ENCODE measurements around the gene ZBTB25. TPM values are rescaled to one million over a fixed set of nuclear protein-coding genes. Genes with fewer than 3 reads are reported as not detected.

ZBTB25 gene
- polyA plus RNA-seq, 4 donors: 0.81 to 11.4 (median 1.7) TPM

DNA sequence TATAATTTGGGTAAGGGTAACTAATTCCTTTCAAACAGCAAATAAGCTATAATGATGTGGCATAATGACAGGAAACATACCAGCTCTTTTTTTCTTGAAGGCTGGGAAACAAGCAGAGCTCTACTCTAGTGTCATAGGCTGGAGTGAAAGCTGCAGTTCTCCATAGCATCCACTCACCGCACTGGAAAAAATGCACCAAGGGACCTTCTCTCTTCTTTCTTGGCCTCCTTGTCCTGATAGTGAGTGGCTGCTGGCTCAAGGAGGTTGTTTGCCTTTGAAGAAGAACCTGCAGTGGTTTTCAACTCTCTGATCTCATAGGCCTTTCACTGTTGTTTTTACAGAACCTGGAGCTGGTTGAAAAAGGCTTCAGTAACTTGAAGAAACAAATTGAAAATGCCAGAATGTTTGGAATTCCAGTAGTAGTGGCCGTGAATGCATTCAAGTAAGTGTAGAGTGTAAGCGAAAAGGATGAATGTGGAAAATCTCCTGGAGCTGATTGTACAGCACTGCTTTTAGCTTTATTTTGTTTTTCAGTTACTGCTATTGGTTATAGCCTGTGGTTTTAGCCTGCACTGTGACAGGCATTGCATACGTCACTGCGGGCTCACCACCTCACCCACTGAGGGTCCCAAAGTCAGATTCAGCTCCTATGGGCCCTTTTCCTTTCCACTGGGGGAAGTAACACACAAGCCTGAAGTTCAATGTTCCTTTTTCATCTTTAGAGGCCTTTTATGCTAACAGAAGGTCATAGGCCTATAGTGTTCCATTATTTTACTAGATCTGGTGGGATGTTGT is 55.6 kb downstream of the ZBTB25 start:
- no peak for FAIRE-seq
- Histone ChIP-seq H3K27ac (ENCODE audit: low read depth in 1 of 3, low read length in 2 of 3) (peak overlapping the region in 1 of 3 donors; percentile 37), H3K9me3 (ENCODE audit: control insufficient read depth in 2 of 2, insufficient read depth in 1 of 2, low read depth in 1 of 2, low read length in 1 of 2) (no peaks in the 10 kb centered on the region), H3K27me3 (ENCODE audit: control insufficient read depth in 3 of 3, insufficient read depth in 3 of 3, low read length in 3 of 3) (no peaks in the 10 kb centered on the region), H3K4me1 (ENCODE audit: control insufficient read depth in 3 of 3, insufficient read depth in 2 of 3, low read depth in 1 of 3, low read length in 2 of 3) (no peaks in the 10 kb centered on the region), H3K4me3 (ENCODE audit: low read depth in 1 of 3, low read length in 3 of 3) (no peak overlapping the region), H3K36me3 (ENCODE audit: control insufficient read depth in 3 of 3, insufficient read depth in 2 of 3, low read depth in 1 of 3, low read length in 3 of 3) (peaks cover 0 to 41% (median 4%) of the 10 kb centered on the region in 3 donors)
- peak in 1 of 2 donors; percentile 12 for DNase-seq
- WGBS, 3 donors: 83 to 95% (median 84%) methylated on average over 5 of the region's 5 CpGs

DNA sequence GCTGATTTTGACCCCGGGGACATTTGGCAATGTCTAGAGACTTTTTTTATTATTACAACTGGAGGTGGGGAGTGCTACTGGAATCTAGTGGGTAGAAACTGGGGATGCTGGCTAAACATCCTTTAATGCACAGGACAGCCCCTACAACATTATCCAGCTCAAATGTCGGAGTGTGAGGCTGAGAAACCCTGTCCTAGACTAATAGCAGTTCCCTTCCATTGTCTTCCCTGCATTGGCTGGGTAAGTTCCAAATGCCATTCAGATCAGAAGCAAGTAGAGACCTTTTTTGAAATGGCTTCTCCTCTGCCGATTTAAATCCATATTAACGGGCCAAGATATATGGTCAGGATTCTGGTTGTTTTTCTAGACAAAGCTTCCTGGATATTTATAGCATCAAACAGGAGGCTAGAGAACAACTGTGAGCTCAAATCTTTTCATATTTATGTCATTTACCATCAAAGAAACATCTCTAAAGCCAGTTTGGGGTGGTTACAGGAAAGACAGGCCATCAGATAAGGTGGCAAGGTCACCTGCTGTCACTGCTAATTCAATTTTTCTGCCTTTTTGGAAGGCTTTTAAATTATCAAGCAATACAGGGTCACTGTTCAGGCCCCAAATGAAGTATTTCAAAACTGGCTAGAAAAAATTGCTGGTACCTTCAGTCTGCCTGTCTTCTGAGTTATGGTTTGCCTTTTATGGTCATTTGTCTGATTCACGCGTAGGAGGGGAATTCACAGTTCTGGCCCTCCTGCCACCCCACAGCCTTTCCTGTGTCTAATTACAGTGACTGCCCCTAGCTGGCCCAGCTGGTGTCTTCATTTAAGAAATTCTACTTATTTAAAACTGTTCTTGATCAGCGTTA is 58.4 kb downstream of the ZBTB25 start:
- DNase-seq: peak in 1 of 2 donors; percentile 18
- FAIRE-seq: no peak
- no peak overlapping the region for H3K4me3 ChIP-seq (ENCODE audit: low read depth in 1 of 3, low read length in 3 of 3)
- peaks cover 0 to 47% (median 6%) of the 10 kb centered on the region in 3 donors for H3K36me3 ChIP-seq (ENCODE audit: control insufficient read depth in 3 of 3, insufficient read depth in 2 of 3, low read depth in 1 of 3, low read length in 3 of 3)
- H3K27ac ChIP-seq (ENCODE audit: low read depth in 1 of 3, low read length in 2 of 3): peak overlapping the region in 2 of 3 donors; percentile 30 to 79
- no peaks in the 10 kb centered on the region for H3K27me3 ChIP-seq (ENCODE audit: control insufficient read depth in 3 of 3, insufficient read depth in 3 of 3, low read length in 3 of 3)
- WGBS, 3 donors: 70 to 84% (median 75%) methylated on average over 7 of the region's 7 CpGs
- H3K4me1 ChIP-seq (ENCODE audit: control insufficient read depth in 3 of 3, insufficient read depth in 2 of 3, low read depth in 1 of 3, low read length in 2 of 3): no peaks in the 10 kb centered on the region
- no peaks in the 10 kb centered on the region for H3K9me3 ChIP-seq (ENCODE audit: control insufficient read depth in 2 of 2, insufficient read depth in 1 of 2, low read depth in 1 of 2, low read length in 1 of 2)

DNA sequence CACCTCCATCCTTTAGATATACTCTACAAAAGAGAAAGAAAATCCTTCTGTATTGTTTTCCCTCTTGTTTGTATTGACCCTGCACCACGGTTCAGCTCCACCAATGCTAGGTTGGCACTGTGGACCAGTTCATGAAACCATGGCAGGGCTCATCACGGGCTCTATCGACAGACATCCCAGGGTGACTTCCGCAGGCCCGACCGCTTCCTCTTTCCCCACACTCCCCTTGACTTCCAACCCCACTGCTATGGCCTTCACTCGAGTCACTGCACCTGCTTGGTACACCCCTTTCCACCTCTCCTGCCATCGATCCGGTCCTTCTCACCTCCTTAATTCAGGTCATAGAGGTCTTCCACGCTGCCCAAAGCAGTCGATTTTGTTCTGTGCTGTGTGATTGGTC is 59.5 kb downstream of the ZBTB25 start:
- Histone ChIP-seq H3K36me3 (ENCODE audit: control insufficient read depth in 3 of 3, insufficient read depth in 2 of 3, low read depth in 1 of 3, low read length in 3 of 3) (peaks cover 0 to 45% (median 3%) of the 10 kb centered on the region in 3 donors), H3K27me3 (ENCODE audit: control insufficient read depth in 3 of 3, insufficient read depth in 3 of 3, low read length in 3 of 3) (no peaks in the 10 kb centered on the region), H3K4me3 (ENCODE audit: low read depth in 1 of 3, low read length in 3 of 3) (no peak overlapping the region), H3K9me3 (ENCODE audit: control insufficient read depth in 2 of 2, insufficient read depth in 1 of 2, low read depth in 1 of 2, low read length in 1 of 2) (no peaks in the 10 kb centered on the region), H3K27ac (ENCODE audit: low read depth in 1 of 3, low read length in 2 of 3) (no peak overlapping the region), H3K4me1 (ENCODE audit: control insufficient read depth in 3 of 3, insufficient read depth in 2 of 3, low read depth in 1 of 3, low read length in 2 of 3) (peaks cover 0 to 1% (median 0%) of the 10 kb centered on the region in 3 donors)
- WGBS, 3 donors: 87 to 97% (median 92%) methylated on average over 11 of the region's 11 CpGs
- FAIRE-seq: no peak
- DNase-seq: no peak

DNA sequence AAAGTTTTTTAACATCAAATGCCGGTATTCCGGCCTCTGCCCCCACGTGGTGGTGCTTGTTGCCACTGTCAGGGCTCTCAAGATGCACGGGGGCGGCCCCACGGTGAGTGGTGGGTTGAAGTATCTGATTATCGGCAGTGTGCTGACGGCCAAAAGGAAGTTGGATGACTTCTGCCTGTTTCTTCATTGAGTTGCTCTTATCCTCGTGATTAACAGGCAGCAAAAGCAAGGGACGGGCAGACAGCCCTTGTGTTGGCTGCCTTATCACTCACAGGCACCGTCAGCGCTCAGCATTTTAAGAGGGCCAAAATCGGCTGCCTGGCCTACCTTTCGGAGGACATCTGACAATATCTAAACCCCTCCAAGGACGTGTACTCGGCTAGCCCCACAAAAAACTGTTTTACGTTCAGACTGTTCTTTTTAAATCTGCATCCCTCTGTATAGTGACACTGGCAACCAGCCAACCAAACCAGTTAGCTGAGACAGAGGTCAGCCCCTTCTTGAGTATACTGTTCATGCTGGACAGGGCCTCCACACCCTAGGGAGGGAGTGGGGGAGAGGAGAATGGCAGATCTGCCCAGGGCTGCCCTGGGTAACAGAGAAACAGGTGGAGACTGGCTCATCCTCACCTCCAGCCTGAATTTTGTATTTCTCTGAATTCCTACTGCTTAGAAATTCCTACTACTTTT is 61.2 kb downstream of the ZBTB25 start:
- Histone ChIP-seq H3K4me3 (ENCODE audit: low read depth in 1 of 3, low read length in 3 of 3) (no peak overlapping the region), H3K27me3 (ENCODE audit: control insufficient read depth in 3 of 3, insufficient read depth in 3 of 3, low read length in 3 of 3) (no peaks in the 10 kb centered on the region), H3K27ac (ENCODE audit: low read depth in 1 of 3, low read length in 2 of 3) (no peak overlapping the region), H3K4me1 (ENCODE audit: control insufficient read depth in 3 of 3, insufficient read depth in 2 of 3, low read depth in 1 of 3, low read length in 2 of 3) (peaks cover 0 to 14% (median 0%) of the 10 kb centered on the region in 3 donors), H3K9me3 (ENCODE audit: control insufficient read depth in 2 of 2, insufficient read depth in 1 of 2, low read depth in 1 of 2, low read length in 1 of 2) (no peaks in the 10 kb centered on the region), H3K36me3 (ENCODE audit: control insufficient read depth in 3 of 3, insufficient read depth in 2 of 3, low read depth in 1 of 3, low read length in 3 of 3) (peaks cover 0 to 46% (median 3%) of the 10 kb centered on the region in 3 donors)
- no peak for FAIRE-seq
- WGBS, 3 donors: 88 to 92% (median 92%) methylated on average over 17 of the region's 17 CpGs
- DNase-seq: no peak

DNA sequence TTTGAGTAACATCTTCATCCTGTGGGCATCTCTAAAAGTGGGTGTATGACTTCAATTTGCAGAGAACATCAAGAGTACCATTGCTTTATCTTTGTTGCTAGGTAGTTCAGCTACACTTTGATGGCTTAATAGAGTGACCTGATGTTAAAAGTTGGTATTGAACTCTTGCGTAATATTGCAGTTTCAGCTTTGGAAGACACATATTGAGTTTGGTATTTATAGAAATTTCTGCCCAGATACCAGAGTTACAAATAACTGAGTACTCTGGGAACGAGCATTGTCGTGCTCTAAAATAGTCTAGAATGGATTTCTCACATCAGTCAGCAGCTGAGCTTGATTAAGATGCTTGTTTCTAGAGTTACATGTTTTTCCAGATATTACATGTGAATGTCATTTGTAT is 63.1 kb downstream of the ZBTB25 start:
- peaks cover 0 to 38% (median 6%) of the 10 kb centered on the region in 3 donors for H3K36me3 ChIP-seq (ENCODE audit: control insufficient read depth in 3 of 3, insufficient read depth in 2 of 3, low read depth in 1 of 3, low read length in 3 of 3)
- 95 to 98% (median 95%) methylated on average over 3 of the region's 3 CpGs for WGBS, 3 donors
- FAIRE-seq: no peak

DNA sequence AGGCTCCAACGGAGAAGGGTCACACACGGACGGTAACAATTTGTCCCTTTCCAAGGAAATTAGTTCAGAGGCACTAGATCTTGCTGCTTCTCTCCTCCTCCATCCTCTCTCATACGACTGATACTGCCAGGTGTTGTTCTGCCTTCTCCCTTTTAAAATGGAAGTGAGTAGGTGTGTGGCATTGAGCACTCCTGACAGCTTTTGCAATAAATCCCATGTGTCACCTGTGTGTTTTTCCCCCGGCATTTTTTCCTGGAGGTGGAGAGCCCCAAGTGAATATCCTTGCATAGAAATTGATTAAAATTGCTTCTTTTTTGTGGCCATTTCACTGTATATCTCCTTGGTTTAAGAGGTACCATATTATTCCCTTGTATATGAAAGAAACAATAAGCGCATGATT is 64.5 kb downstream of the ZBTB25 start:
- H3K27ac ChIP-seq (ENCODE audit: low read depth in 1 of 3, low read length in 2 of 3): peak overlapping the region in 1 of 3 donors; percentile 53

More for the DNA sequence above, 63.1 kb downstream of the ZBTB25 start:
- no peak overlapping the region for H3K27ac ChIP-seq (ENCODE audit: low read depth in 1 of 3, low read length in 2 of 3)
- no peak overlapping the region for H3K4me3 ChIP-seq (ENCODE audit: low read depth in 1 of 3, low read length in 3 of 3)
- DNase-seq: no peak
- no peaks in the 10 kb centered on the region for H3K27me3 ChIP-seq (ENCODE audit: control insufficient read depth in 3 of 3, insufficient read depth in 3 of 3, low read length in 3 of 3)
- H3K4me1 ChIP-seq (ENCODE audit: control insufficient read depth in 3 of 3, insufficient read depth in 2 of 3, low read depth in 1 of 3, low read length in 2 of 3): peaks cover 0 to 14% (median 0%) of the 10 kb centered on the region in 3 donors
- no peaks in the 10 kb centered on the region for H3K9me3 ChIP-seq (ENCODE audit: control insufficient read depth in 2 of 2, insufficient read depth in 1 of 2, low read depth in 1 of 2, low read length in 1 of 2)

DNA sequence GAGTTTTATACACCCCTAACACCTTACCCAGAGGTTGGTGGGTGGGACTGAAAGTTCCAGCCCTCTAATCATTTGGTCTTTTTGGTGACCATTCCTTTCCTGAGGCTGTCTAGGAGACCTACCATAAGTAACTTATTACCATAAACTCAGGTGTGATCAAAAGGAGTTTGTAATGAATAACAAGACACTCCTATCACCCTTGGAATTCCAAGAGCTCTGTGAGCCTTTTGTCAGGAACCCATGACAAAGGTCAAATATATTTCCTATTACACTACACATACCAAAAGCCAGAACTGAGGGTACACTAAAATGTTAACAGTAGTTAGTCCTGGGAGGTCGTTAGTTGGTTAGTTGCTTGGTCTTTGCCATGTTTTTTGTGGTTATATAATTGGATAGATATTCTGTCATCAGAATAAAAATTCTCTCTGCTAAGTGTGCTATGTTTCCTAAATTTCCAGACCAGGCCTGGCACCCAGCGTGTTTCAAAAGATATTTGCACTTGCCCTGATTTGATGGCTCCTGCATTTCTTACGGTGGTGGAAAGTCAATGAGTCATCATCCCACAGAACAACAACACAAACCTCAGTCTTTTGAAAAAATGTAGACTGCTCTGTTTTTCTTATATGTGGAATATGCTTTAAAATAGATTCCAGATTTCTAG is 65.3 kb downstream of the ZBTB25 start:
- peaks cover 0 to 28% (median 6%) of the 10 kb centered on the region in 3 donors for H3K36me3 ChIP-seq (ENCODE audit: control insufficient read depth in 3 of 3, insufficient read depth in 2 of 3, low read depth in 1 of 3, low read length in 3 of 3)
- H3K27me3 ChIP-seq (ENCODE audit: control insufficient read depth in 3 of 3, insufficient read depth in 3 of 3, low read length in 3 of 3): no peaks in the 10 kb centered on the region
- DNase-seq (peak; percentile 62 to 70), FAIRE-seq (no peak)
- 33 to 53% (median 36%) methylated on average over 3 of the region's 3 CpGs for WGBS, 3 donors
- H3K4me1 ChIP-seq (ENCODE audit: control insufficient read depth in 3 of 3, insufficient read depth in 2 of 3, low read depth in 1 of 3, low read length in 2 of 3): peaks cover 0 to 14% (median 0%) of the 10 kb centered on the region in 3 donors
- H3K27ac ChIP-seq (ENCODE audit: low read depth in 1 of 3, low read length in 2 of 3): peak overlapping the region in 1 of 3 donors; percentile 53
- H3K9me3 ChIP-seq (ENCODE audit: control insufficient read depth in 2 of 2, insufficient read depth in 1 of 2, low read depth in 1 of 2, low read length in 1 of 2): no peaks in the 10 kb centered on the region
- H3K4me3 ChIP-seq (ENCODE audit: low read depth in 1 of 3, low read length in 3 of 3): no peak overlapping the region

More for the DNA sequence above, 64.5 kb downstream of the ZBTB25 start:
- DNase-seq (no peak), FAIRE-seq (no peak)
- 93 to 96% (median 96%) methylated on average over 6 of the region's 6 CpGs for WGBS, 3 donors
- peaks cover 0 to 31% (median 6%) of the 10 kb centered on the region in 3 donors for H3K36me3 ChIP-seq (ENCODE audit: control insufficient read depth in 3 of 3, insufficient read depth in 2 of 3, low read depth in 1 of 3, low read length in 3 of 3)
- no peak overlapping the region for H3K4me3 ChIP-seq (ENCODE audit: low read depth in 1 of 3, low read length in 3 of 3)
- no peaks in the 10 kb centered on the region for H3K9me3 ChIP-seq (ENCODE audit: control insufficient read depth in 2 of 2, insufficient read depth in 1 of 2, low read depth in 1 of 2, low read length in 1 of 2)
- no peaks in the 10 kb centered on the region for H3K27me3 ChIP-seq (ENCODE audit: control insufficient read depth in 3 of 3, insufficient read depth in 3 of 3, low read length in 3 of 3)
- H3K4me1 ChIP-seq (ENCODE audit: control insufficient read depth in 3 of 3, insufficient read depth in 2 of 3, low read depth in 1 of 3, low read length in 2 of 3): peaks cover 0 to 14% (median 0%) of the 10 kb centered on the region in 3 donors

Measured in small intestine (tissue), 7 donors.